SK-N-SH (cell line): Measurements from ENCODE around the gene USH1C. TPM values are rescaled to one million over a fixed set of nuclear protein-coding genes. Genes with fewer than 3 reads are reported as not detected.
A peak's percentile ranks its signal among the peaks of the same experiment; 100 is the strongest.

Source experiments
- CTCF ChIA-PET: fragments of 300-600, 350-600 bp; formaldehyde crosslinking; extraction: SDS; loops from one replicate; lab custom pipeline; 2021; lab: Yijun Ruan, JAX
- POLR2A ChIA-PET: fragments of 350-600 bp; sonication (Branson Sonifier 250); formaldehyde crosslinking; extraction: SDS; loops from one replicate; lab custom pipeline; 2020; ENCODE audit warnings: antibody characterized with exemption, inconsistent platforms; lab: Yijun Ruan, JAX
- DNase-seq: peaks from one replicate; pipeline ENCODE4 v3.0.0; 2012
- H2AFZ ChIP-seq: fragments of 200-600 bp; sonication (generic); 2 replicates; pipeline ENCODE4 v1.8.1; 2016; ENCODE audit warnings: antibody characterized with exemption, mild to moderate bottlenecking, low read depth
- H3F3A ChIP-seq: fragments of 200-600 bp; sonication (generic); replicated peaks from 2 replicates; pipeline ENCODE3; 2016; ENCODE audit warnings: antibody characterized with exemption, mild to moderate bottlenecking; ENCODE audit not compliant: insufficient read depth
- H3K27ac ChIP-seq, 2 experiments: fragments of 200-500 bp in 1 of 2; fragments of 200-600 bp in 1 of 2; sonication (Bioruptor generic) in 1 of 2; sonication (generic), shearing (Covaris generic) in 1 of 2; 2 replicates each; pipeline versions ENCODE4 v1.5.1 to v1.6.1; 2014 to 2016; ENCODE audit warnings: low read depth in 2 of 2, inconsistent platforms in 1 of 2, low read length in 1 of 2, mild to moderate bottlenecking in 1 of 2, mixed read lengths in 1 of 2
- H3K27me3 ChIP-seq: fragments of 200-600 bp; sonication (generic), shearing (Covaris generic); 2 replicates; pipeline ENCODE4 v1.6.1; 2016; ENCODE audit warnings: mixed run types; ENCODE audit not compliant: insufficient read depth
- H3K36me3 ChIP-seq, 2 experiments: fragments of 200-500 bp in 1 of 2; fragments of 200-600 bp in 1 of 2; sonication (Bioruptor generic) in 1 of 2; sonication (generic) in 1 of 2; replicated peaks in 1 of 2; 2 replicates each; pipeline versions ENCODE3 to v1.5.1; 2014 to 2016; ENCODE audit warnings: low read length in 1 of 2, mild to moderate bottlenecking in 1 of 2; ENCODE audit not compliant: insufficient read depth in 2 of 2, control insufficient read depth in 1 of 2
- H3K4me1 ChIP-seq, 2 experiments: fragments of 200-500 bp in 1 of 2; fragments of 200-600 bp in 1 of 2; sonication (Bioruptor generic) in 1 of 2; sonication (generic), shearing (Covaris generic) in 1 of 2; 2 replicates each; pipeline versions ENCODE4 v1.5.1 to v1.6.1; 2014 to 2016; ENCODE audit warnings: low read depth in 1 of 2, low read length in 1 of 2, mixed run types in 1 of 2; ENCODE audit not compliant: insufficient read depth in 2 of 2, control insufficient read depth in 1 of 2
- H3K4me2 ChIP-seq: fragments of 200-600 bp; sonication (generic), shearing (Covaris generic); 2 replicates; pipeline ENCODE4 v1.6.1; 2017; ENCODE audit warnings: mixed run types
- H3K4me3 ChIP-seq, 2 experiments: fragments of 200-500 bp in 1 of 2; fragments of 200-600 bp in 1 of 2; sonication (Bioruptor generic) in 1 of 2; sonication (generic), shearing (Covaris generic) in 1 of 2; 2 replicates each; pipeline versions ENCODE4 v1.5.1 to v1.8.1; 2014 to 2016; ENCODE audit warnings: low read depth in 2 of 2, inconsistent platforms in 1 of 2, low read length in 1 of 2, mild to moderate bottlenecking in 1 of 2, mixed read lengths in 1 of 2, moderate library complexity in 1 of 2
- H3K79me2 ChIP-seq: fragments of 200-600 bp; sonication (generic); 2 replicates; pipeline ENCODE4 v1.8.1; 2017; ENCODE audit warnings: mild to moderate bottlenecking; ENCODE audit not compliant: insufficient read depth
- H3K9ac ChIP-seq: fragments of 200-600 bp; sonication (generic); 2 replicates; pipeline ENCODE4 v1.6.1; 2017; ENCODE audit warnings: mixed run types
- H3K9me2 ChIP-seq: fragments of 200-600 bp; sonication (generic); 2 replicates; pipeline ENCODE4 v1.6.1; 2017; ENCODE audit warnings: mixed run types
- H3K9me3 ChIP-seq: fragments of 200-600 bp; sonication (generic); 2 replicates; pipeline ENCODE4 v1.6.1; 2017; ENCODE audit warnings: mixed run types, mild to moderate bottlenecking, moderate library complexity
- H4K20me1 ChIP-seq: fragments of 200-600 bp; sonication (generic); 2 replicates; pipeline ENCODE4 v1.6.1; 2017; ENCODE audit warnings: mild to moderate bottlenecking, mixed run types; ENCODE audit not compliant: insufficient read depth
- CHD2 ChIP-seq: fragments of 150-350 bp; IDR thresholded peaks from 2 replicates; pipeline ENCODE4 v1.6.1; 2018; ENCODE audit warnings: low read length; ENCODE audit not compliant: partially characterized antibody
- EP300 ChIP-seq, 2 experiments: IDR thresholded peaks; 2 replicates each; pipeline versions ENCODE4 v1.4.0 to v1.6.1; 2012; ENCODE audit warnings: borderline replicate concordance in 1 of 2, low read depth in 1 of 2, low read length in 1 of 2
- FOXM1 ChIP-seq: IDR thresholded peaks from 2 replicates; pipeline ENCODE4 v1.4.0; 2012; ENCODE audit warnings: low read depth, mild to moderate bottlenecking
- IRF3 ChIP-seq: fragments of 150-350 bp; IDR thresholded peaks from 2 replicates; pipeline ENCODE4 v1.6.1; 2016; ENCODE audit warnings: mild to moderate bottlenecking, low read depth, low read length
- JUND ChIP-seq: IDR thresholded peaks from 2 replicates; pipeline ENCODE4 v1.4.0; 2012
- MXI1 ChIP-seq: IDR thresholded peaks from 2 replicates; pipeline ENCODE4 v1.6.1; 2012; ENCODE audit warnings: mild to moderate bottlenecking, low read depth, low read length, improper control_type of control experiment
- NFIC ChIP-seq: IDR thresholded peaks from 2 replicates; pipeline ENCODE4 v1.4.0; 2012; ENCODE audit warnings: borderline replicate concordance
- POLR2AphosphoS5 ChIP-seq: IDR thresholded peaks from 2 replicates; pipeline ENCODE4 v1.6.1; 2012; ENCODE audit warnings: low read depth, low read length
- RAD21 ChIP-seq: IDR thresholded peaks from 2 replicates; pipeline ENCODE4 v1.6.1; 2012; ENCODE audit warnings: mild to moderate bottlenecking, low read length
- REST ChIP-seq: IDR thresholded peaks from 2 replicates; pipeline ENCODE4 v1.6.1; 2012; ENCODE audit warnings: mild to moderate bottlenecking, low read depth, low read length, moderate library complexity
- RFX5 ChIP-seq: IDR thresholded peaks from 2 replicates; pipeline ENCODE4 v1.6.1; 2012; ENCODE audit warnings: mild to moderate bottlenecking, improper control_type of control experiment, low read length
- RXRA ChIP-seq: IDR thresholded peaks from 2 replicates; pipeline ENCODE4 v1.4.0; 2012; ENCODE audit warnings: low read depth, mild to moderate bottlenecking, borderline replicate concordance
- SIN3A ChIP-seq: IDR thresholded peaks from 2 replicates; pipeline ENCODE4 v1.6.1; 2012; ENCODE audit warnings: low read depth, mild to moderate bottlenecking, low read length, moderate library complexity, borderline replicate concordance
- SMC3 ChIP-seq: IDR thresholded peaks from 2 replicates; pipeline ENCODE4 v1.6.1; 2012; ENCODE audit warnings: low read depth, low read length, improper control_type of control experiment
- TCF12 ChIP-seq: IDR thresholded peaks from 2 replicates; pipeline ENCODE4 v1.4.0; 2012
- WGBS: methylation state at CpG from one replicate; pipeline ENCODE4 v1.1.6; 2017; ENCODE audit warnings: low lambda C conversion rate; 5-methylcytosine and 5-hydroxymethylcytosine counted together
- polyA plus RNA-seq, 3 experiments: library from polyadenylated mRNA; depleted of rRNA; stranded (reverse); fragments of >200 nt; gene quantifications; 2 replicates each; pipeline ENCODE4 v1.2.3, GENCODE V29; 2012
- TF ChIP-seq, protein P1 (sequence below): fragments of 200-600 bp; sonication (generic); IDR thresholded peaks from 2 replicates; pipeline ENCODE4 v1.6.1; 2017; ENCODE audit warnings: antibody characterized with exemption, mild to moderate bottlenecking, moderate library complexity

USH1C gene
- polyA plus RNA-seq (2012; rRNA removed), result not detected in 2 replicates
- 0.01 TPM in 1 of 2 replicates, not detected in the other for polyA plus RNA-seq (2012; cell fraction: cytosol; rRNA removed)
- 0.13 TPM in 1 of 2 replicates, not detected in the other for polyA plus RNA-seq (2012; cell fraction: nucleus; rRNA removed)

- WGBS, result 34% methylated on average over 10 of the region's 32 CpGs
- H2AFZ ChIP-seq, result no peak within 1 kb of the TSS
- peak; percentile 76 for DNase-seq
- H3K27ac ChIP-seq, result no peak within 1 kb of the TSS
- no peaks in the 10 kb centered on the region; a peak in 1 of 4 replicates for H3K4me1 ChIP-seq
- no peaks in the 10 kb centered on the region for H3K79me2 ChIP-seq
- no peak within 1 kb of the TSS for H3K4me2 ChIP-seq
- POLR2A ChIA-PET, result no interaction called here
- no peaks in the 10 kb centered on the region for H3K9me2 ChIP-seq
- CTCF ChIA-PET, result interaction anchor here (1.1 to 4.0 kb wide), 3 partner anchors 12 to 314 kb away, joined by 3 to 31 read pairs (median 3); no protein-coding TSS in a partner anchor
- no peaks in the 10 kb centered on the region; the same call in 1 of the 2 replicates for H3K27me3 ChIP-seq
- no peaks in the 10 kb centered on the region for H3K9me3 ChIP-seq
- no peaks in the 10 kb centered on the region for H3F3A ChIP-seq
- no peak within 1 kb of the TSS for H3K4me3 ChIP-seq
- H3K9ac ChIP-seq, result no peak within 1 kb of the TSS
- no peaks in the 10 kb centered on the region for H4K20me1 ChIP-seq
- TF ChIP-seq POLR2AphosphoS5, result no peak
- no peak for TF ChIP-seq RFX5
- TF ChIP-seq TCF12, result no peak
- TF ChIP-seq SMC3, result no peak
- TF ChIP-seq CHD2, result no peak
- no peak for TF ChIP-seq IRF3
- no peak for TF ChIP-seq EP300 (IDR thresholded peaks at IDR 0.05; ENCODE audit: borderline replicate concordance in 1 of 2, low read depth in 1 of 2, low read length in 1 of 2)
- TF ChIP-seq REST, result no peak
- H3K36me3 ChIP-seq, result no peaks in the 10 kb centered on the region
Observed at GRCh38 chr11:17544181-17544622, at the start of gene USH1C. Gene USH1C (minus strand): TSS chr11:17544416. CDS start chr11:17544307, 109 bp downstream.

- Histone ChIP-seq H4K20me1 (no peaks in the 10 kb centered on the region), H3K79me2 (no peaks in the 10 kb centered on the region), H3K27ac (no peak overlapping the region), H3K9me2 (no peaks in the 10 kb centered on the region), H2AFZ (no peak overlapping the region), H3K9me3 (no peaks in the 10 kb centered on the region), H3K4me1 (no peaks in the 10 kb centered on the region), H3K27me3 (no peaks in the 10 kb centered on the region), H3F3A (no peaks in the 10 kb centered on the region), H3K4me2 (no peak overlapping the region), H3K4me3 (no peak overlapping the region), H3K36me3 (no peaks in the 10 kb centered on the region), H3K9ac (no peak overlapping the region)
- TF ChIP-seq TCF12 (no peak), RFX5 (no peak), POLR2AphosphoS5 (no peak), RAD21 (no peak), FOXM1 (no peak), SMC3 (no peak), NFIC (no peak), SIN3A (no peak), JUND (no peak), RXRA (no peak), EP300 (IDR thresholded peaks at IDR 0.05; ENCODE audit: borderline replicate concordance in 1 of 2, low read depth in 1 of 2, low read length in 1 of 2) (no peak), MXI1 (no peak)
- TF ChIP-seq, protein P1, sequence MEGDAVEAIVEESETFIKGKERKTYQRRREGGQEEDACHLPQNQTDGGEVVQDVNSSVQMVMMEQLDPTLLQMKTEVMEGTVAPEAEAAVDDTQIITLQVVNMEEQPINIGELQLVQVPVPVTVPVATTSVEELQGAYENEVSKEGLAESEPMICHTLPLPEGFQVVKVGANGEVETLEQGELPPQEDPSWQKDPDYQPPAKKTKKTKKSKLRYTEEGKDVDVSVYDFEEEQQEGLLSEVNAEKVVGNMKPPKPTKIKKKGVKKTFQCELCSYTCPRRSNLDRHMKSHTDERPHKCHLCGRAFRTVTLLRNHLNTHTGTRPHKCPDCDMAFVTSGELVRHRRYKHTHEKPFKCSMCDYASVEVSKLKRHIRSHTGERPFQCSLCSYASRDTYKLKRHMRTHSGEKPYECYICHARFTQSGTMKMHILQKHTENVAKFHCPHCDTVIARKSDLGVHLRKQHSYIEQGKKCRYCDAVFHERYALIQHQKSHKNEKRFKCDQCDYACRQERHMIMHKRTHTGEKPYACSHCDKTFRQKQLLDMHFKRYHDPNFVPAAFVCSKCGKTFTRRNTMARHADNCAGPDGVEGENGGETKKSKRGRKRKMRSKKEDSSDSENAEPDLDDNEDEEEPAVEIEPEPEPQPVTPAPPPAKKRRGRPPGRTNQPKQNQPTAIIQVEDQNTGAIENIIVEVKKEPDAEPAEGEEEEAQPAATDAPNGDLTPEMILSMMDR, result no peak
- 20% methylated on average over 8 of the region's 9 CpGs for WGBS
- no peak for DNase-seq
- ChIA-PET CTCF (interaction anchor here (1.1 to 17.0 kb wide), 5 partner anchors 12 to 384 kb away, joined by 3 to 271 read pairs (median 3); no protein-coding TSS in a partner anchor), POLR2A (no interaction called here)
Observed at GRCh38 chr11:17593466-17594245, 49.4 kb upstream of the USH1C start.
